Fibroblast of peridontal ligament (primary cell): Measurements from ENCODE around the gene TMEM178A.
"Not testable (repeated sequence)": the region's sequence is repeated elsewhere in the genome, so short reads cannot be mapped to it uniquely, and the experiment has no call there.

Experiments
- DNase-seq: peaks from one replicate; pipeline ENCODE4 v3.0.0-alpha.2; 2010; ENCODE audit errors: extremely low read depth

The TMEM178A gene

GRCh38 chr2:39648580-39648979 is 17.1 kb upstream of the TMEM178A start:
- no peak for DNase-seq

GRCh38 chr2:39649511-39649910 is 16.2 kb upstream of the TMEM178A start:
- no peak for DNase-seq

- DNase-seq: no peak
Measured at GRCh38 chr2:39650468-39650867, 15.2 kb upstream of the TMEM178A start.

- not testable (repeated sequence) for DNase-seq
Measured at GRCh38 chr2:39656215-39656614, 9.5 kb upstream of the TMEM178A start.

GRCh38 chr2:39657287-39657937 is 8.3 kb upstream of the TMEM178A start:
- DNase-seq: no peak

GRCh38 chr2:39658371-39658770 is 7.3 kb upstream of the TMEM178A start:
- DNase-seq: no peak

GRCh38 chr2:39659765-39660611 is 5.7 kb upstream of the TMEM178A start:
- DNase-seq: no peak

GRCh38 chr2:39660612-39661236 is 5.0 kb upstream of the TMEM178A start:
- DNase-seq: no peak

GRCh38 chr2:39661826-39662225 is 3.9 kb upstream of the TMEM178A start:
- peak; percentile 70 for DNase-seq

- no peak for DNase-seq
Measured at GRCh38 chr2:39663187-39663930, 2.4 kb upstream of the TMEM178A start.

- no peak for DNase-seq
Measured at GRCh38 chr2:39664232-39664887, 1.4 kb upstream of the TMEM178A start.

- DNase-seq: no peak
Measured at GRCh38 chr2:39664888-39665591, 677 bp upstream of the TMEM178A start.

GRCh38 chr2:39666491-39667101 is 879 bp downstream of the TMEM178A start:
- peak; percentile 7 for DNase-seq

- DNase-seq: no peak
Measured at GRCh38 chr2:39667104-39667885, 1.6 kb downstream of the TMEM178A start.

- no peak for DNase-seq
Measured at GRCh38 chr2:39667886-39668276, 2.2 kb downstream of the TMEM178A start.

GRCh38 chr2:39668576-39669080 is 2.9 kb downstream of the TMEM178A start:
- no peak for DNase-seq

- DNase-seq: no peak
Measured at GRCh38 chr2:39671604-39672003, 5.9 kb downstream of the TMEM178A start.

GRCh38 chr2:39673018-39673417 is 7.3 kb downstream of the TMEM178A start:
- DNase-seq: no peak

- DNase-seq: no peak
Measured at GRCh38 chr2:39676342-39676741, 10.6 kb downstream of the TMEM178A start.
